Right lobe of liver (tissue), 4 donors: ENCODE data around the gene CDK2AP2.

Source experiments
- CTCF ChIP-seq, 4 donors: fragments of 200-600 bp in 3 of 4; fragments of 450-650 bp in 1 of 4; IDR thresholded peaks; one replicate each; pipeline versions ENCODE4 v1.5.1 to v1.8.0; 2016 to 2022; ENCODE audit warnings: antibody characterized with exemption in 4 of 4, mild to moderate bottlenecking in 2 of 4
- POLR2A ChIP-seq: fragments of 450-650 bp; IDR thresholded peaks from one replicate; pipeline ENCODE4 v1.6.1; 2017; ENCODE audit warnings: antibody characterized with exemption, mild to moderate bottlenecking
- donor health status: DM: no; HTN: no; CAD: no.
- donor health status: DM: no; HTN: no; CAD: no.
- donor health status: DM: no; HTN: yes; CAD: no.

GRCh38 chr11:67521924-67522323 lies 14.0 kb upstream of the CDK2AP2 start:
- TF ChIP-seq CTCF (IDR thresholded peaks at IDR 0.05) (no peak), POLR2A (no peak)
